Mucosa of stomach (tissue), 1 donor: ENCODE data around the gene TBC1D2B.

Experiments used
- H3K27me3 ChIP-seq: one replicate; pipeline ENCODE4 v1.7.0; 2013; ENCODE audit warnings: mild to moderate bottlenecking, low read length; ENCODE audit not compliant: control insufficient read depth, insufficient read depth
- H3K36me3 ChIP-seq: one replicate; pipeline ENCODE4 v1.7.0; 2013; ENCODE audit warnings: low read length; ENCODE audit not compliant: control insufficient read depth, insufficient read depth
- H3K4me1 ChIP-seq: one replicate; pipeline ENCODE4 v1.7.0; 2013; ENCODE audit warnings: mild to moderate bottlenecking, low read length; ENCODE audit not compliant: control insufficient read depth, insufficient read depth
- H3K4me3 ChIP-seq: one replicate; pipeline ENCODE4 v1.7.0; 2013; ENCODE audit warnings: low read length
- H3K9ac ChIP-seq: one replicate; pipeline ENCODE4 v1.7.0; 2013; ENCODE audit warnings: mild to moderate bottlenecking, low read length, moderate library complexity
- H3K9me3 ChIP-seq: one replicate; pipeline ENCODE4 v1.7.0; 2013; ENCODE audit warnings: mild to moderate bottlenecking, low read length, moderate library complexity; ENCODE audit not compliant: control insufficient read depth
- donor health status: Pancreatic carcinoma.

Gene TBC1D2B

DNA sequence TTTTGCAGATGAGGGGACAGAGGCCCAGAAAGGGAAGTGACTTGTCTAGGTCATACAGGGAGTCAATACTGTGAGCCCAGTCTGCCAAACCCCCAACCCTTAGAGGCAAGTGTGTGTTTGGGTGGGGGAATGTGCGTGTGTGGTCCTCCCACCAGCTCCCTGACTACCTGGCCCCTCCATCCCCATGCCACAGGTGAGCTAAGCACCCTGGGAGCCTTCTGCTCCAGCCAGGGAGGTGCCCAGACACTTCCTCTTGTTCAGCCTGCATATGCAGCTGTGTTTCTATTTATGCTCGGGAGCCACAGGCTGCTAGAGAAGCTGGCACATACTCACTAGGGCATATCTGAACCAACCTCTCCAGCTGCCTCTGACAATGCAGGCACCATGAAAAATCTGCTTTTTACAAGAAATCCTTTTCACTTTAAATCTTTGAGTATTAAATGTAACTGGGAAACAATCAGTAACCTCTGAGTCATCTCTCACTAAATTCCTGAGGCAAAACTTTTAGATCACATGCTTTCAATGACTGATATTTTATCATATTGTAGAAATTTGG is 20.7 kb downstream of the TBC1D2B start:
- H3K36me3 ChIP-seq, result peaks cover 7% of the 10 kb centered on the region
- no peaks in the 10 kb centered on the region for H3K9me3 ChIP-seq
- no peaks in the 10 kb centered on the region for H3K27me3 ChIP-seq
- H3K4me3 ChIP-seq, result no peak overlapping the region
- peaks cover 65% of the 10 kb centered on the region for H3K4me1 ChIP-seq
- H3K9ac ChIP-seq, result peak overlapping the region; percentile 31

- no peak overlapping the region for H3K4me3 ChIP-seq
- H3K9me3 ChIP-seq, result no peaks in the 10 kb centered on the region
- H3K9ac ChIP-seq, result peak overlapping the region; percentile 31
- H3K27me3 ChIP-seq, result no peaks in the 10 kb centered on the region
- H3K36me3 ChIP-seq, result peaks cover 7% of the 10 kb centered on the region
- H3K4me1 ChIP-seq, result peaks cover 72% of the 10 kb centered on the region
Observed at GRCh38 chr15:78055919-78056713, 21.4 kb downstream of the TBC1D2B start.

DNA sequence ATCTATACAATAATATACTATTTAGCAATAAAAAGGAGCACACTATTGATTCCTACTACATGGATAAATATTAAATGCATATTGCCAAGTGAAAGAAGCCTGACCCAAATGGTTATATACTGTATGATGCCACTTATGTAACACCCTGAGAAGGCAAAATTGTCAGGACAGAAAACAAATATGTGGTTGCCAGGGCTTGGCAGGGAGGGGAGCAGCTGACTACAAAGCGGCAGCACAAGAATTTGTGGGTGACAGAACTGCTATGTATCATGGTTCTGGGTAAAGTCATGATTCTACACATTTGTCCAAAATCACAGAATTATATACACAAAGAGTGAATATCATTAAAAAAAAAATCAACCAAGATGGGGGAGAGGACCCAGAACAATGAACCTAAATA is 22.5 kb downstream of the TBC1D2B start:
- no peak overlapping the region for H3K4me3 ChIP-seq
- H3K9ac ChIP-seq, result no peak overlapping the region
- H3K27me3 ChIP-seq, result no peaks in the 10 kb centered on the region
- peaks cover 7% of the 10 kb centered on the region for H3K36me3 ChIP-seq
- no peaks in the 10 kb centered on the region for H3K9me3 ChIP-seq
- peaks cover 77% of the 10 kb centered on the region for H3K4me1 ChIP-seq

- H3K9ac ChIP-seq, result no peak overlapping the region
- H3K27me3 ChIP-seq, result no peaks in the 10 kb centered on the region
- H3K4me3 ChIP-seq, result no peak overlapping the region
- H3K4me1 ChIP-seq, result peaks cover 73% of the 10 kb centered on the region
- peaks cover 7% of the 10 kb centered on the region for H3K36me3 ChIP-seq
- H3K9me3 ChIP-seq, result no peaks in the 10 kb centered on the region
Observed at GRCh38 chr15:78054518-78054917, 23.0 kb downstream of the TBC1D2B start.

- H3K27me3 ChIP-seq, result no peaks in the 10 kb centered on the region
- H3K4me3 ChIP-seq, result no peak overlapping the region
- peaks cover 7% of the 10 kb centered on the region for H3K36me3 ChIP-seq
- H3K9me3 ChIP-seq, result no peaks in the 10 kb centered on the region
- peaks cover 68% of the 10 kb centered on the region for H3K4me1 ChIP-seq
- no peak overlapping the region for H3K9ac ChIP-seq
Observed at GRCh38 chr15:78052545-78052944, 25.0 kb downstream of the TBC1D2B start.

DNA sequence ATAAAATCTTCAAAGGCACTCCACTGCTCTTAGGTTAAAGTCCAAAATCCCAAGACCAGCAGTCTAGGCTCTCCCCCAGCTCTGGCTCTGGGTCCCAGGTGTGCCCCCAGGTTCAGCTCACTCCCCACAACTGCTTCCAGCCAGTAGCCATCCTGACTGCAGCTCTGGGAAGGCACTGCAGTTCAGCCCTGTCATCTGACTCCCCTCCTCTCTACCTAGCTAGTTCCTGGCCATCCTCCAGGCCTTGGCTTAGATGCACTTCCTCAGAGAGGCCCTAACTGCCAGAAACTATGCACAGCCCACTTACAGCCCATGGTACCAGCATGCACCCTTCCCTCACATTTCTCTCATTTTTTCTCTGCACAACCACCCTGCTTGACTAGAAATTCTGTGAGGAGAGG is 25.5 kb downstream of the TBC1D2B start:
- Histone ChIP-seq H3K36me3 (peaks cover 7% of the 10 kb centered on the region), H3K27me3 (no peaks in the 10 kb centered on the region), H3K9ac (no peak overlapping the region), H3K9me3 (no peaks in the 10 kb centered on the region), H3K4me3 (no peak overlapping the region), H3K4me1 (peaks cover 69% of the 10 kb centered on the region)

GRCh38 chr15:78051596-78051995 is 25.9 kb downstream of the TBC1D2B start:
- Histone ChIP-seq H3K9me3 (no peaks in the 10 kb centered on the region), H3K36me3 (peaks cover 7% of the 10 kb centered on the region), H3K4me1 (peaks cover 69% of the 10 kb centered on the region), H3K27me3 (no peaks in the 10 kb centered on the region), H3K4me3 (no peak overlapping the region), H3K9ac (no peak overlapping the region)

DNA sequence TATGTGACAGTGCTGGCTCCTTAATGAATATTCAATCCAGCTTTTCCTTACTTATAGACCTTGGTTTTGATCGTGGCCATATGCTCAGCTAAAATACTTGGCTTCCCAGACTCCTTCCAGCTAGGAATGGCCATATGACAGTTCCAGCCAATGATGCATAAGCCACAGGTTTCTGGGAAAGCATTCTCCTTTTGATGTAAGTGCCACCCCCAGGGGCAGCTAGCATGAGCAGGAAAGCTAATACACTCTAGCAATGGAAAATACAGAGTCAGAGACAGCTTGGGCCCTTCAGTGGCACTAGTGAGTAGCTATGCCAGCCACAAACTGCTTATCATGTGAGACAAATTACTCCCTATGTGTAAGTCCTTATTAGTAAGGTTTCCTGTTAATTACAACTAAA is 26.7 kb downstream of the TBC1D2B start:
- H3K36me3 ChIP-seq, result peaks cover 7% of the 10 kb centered on the region
- H3K4me1 ChIP-seq, result peaks cover 63% of the 10 kb centered on the region
- no peaks in the 10 kb centered on the region for H3K27me3 ChIP-seq
- no peak overlapping the region for H3K9ac ChIP-seq
- H3K9me3 ChIP-seq, result no peaks in the 10 kb centered on the region
- no peak overlapping the region for H3K4me3 ChIP-seq

GRCh38 chr15:78050441-78050809 is 27.1 kb downstream of the TBC1D2B start:
- no peak overlapping the region for H3K4me3 ChIP-seq
- no peaks in the 10 kb centered on the region for H3K9me3 ChIP-seq
- H3K4me1 ChIP-seq, result peaks cover 59% of the 10 kb centered on the region
- H3K27me3 ChIP-seq, result no peaks in the 10 kb centered on the region
- no peak overlapping the region for H3K9ac ChIP-seq
- H3K36me3 ChIP-seq, result peaks cover 7% of the 10 kb centered on the region

DNA sequence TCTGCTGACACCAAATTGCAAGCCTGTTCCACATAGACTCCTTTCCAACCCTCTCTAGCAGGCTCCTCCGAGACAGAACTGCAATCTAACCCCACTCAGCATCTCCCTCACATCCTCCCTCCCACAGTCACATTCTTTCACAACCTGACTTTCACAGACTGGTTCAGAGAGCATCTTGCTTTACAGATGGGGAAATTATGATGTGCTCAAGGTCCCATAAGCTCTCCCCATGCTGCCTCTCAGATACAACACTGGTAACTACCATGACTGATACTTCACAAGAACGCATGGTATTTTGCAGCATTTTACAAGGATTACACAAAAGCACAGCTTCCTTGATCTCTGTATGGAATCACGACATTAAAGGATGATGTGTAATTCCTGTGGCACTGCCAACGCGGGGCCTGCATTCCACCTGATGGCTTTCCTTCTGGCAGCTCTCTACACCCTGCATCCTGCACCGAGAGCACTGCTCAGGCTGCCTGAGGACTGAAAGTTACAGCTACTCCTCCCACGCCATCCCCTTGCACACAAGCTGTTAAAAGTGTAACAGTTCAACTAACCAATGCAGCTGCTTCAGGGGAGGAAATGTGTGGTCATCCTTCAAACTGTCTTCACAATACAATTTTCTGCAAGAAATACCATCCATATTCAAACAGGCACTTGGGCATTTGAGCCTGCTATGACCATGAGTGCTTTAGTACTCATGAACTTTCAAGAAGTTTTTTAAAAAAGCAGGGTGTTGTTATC is 27.6 kb downstream of the TBC1D2B start:
- no peaks in the 10 kb centered on the region for H3K9me3 ChIP-seq
- H3K4me3 ChIP-seq, result no peak overlapping the region
- peaks cover 54% of the 10 kb centered on the region for H3K4me1 ChIP-seq
- no peaks in the 10 kb centered on the region for H3K27me3 ChIP-seq
- H3K9ac ChIP-seq, result no peak overlapping the region
- peaks cover 7% of the 10 kb centered on the region for H3K36me3 ChIP-seq

DNA sequence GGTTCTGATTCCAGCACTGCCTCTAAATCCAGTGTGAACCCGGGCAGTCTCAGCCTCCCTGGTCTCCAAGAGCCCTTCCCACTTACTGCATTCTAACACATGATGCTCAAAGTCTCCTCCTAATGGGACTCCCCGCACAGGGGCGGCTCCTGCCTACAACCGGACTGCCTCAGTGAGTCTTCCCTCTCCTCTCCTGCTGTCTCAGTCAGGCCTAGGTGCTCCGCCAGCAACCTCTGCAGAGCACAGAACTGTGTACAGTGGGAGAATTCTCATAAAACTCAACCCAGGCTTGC is 28.9 kb downstream of the TBC1D2B start:
- Histone ChIP-seq H3K9ac (no peak overlapping the region), H3K36me3 (peaks cover 4% of the 10 kb centered on the region), H3K9me3 (no peaks in the 10 kb centered on the region), H3K4me1 (peaks cover 49% of the 10 kb centered on the region), H3K4me3 (no peak overlapping the region), H3K27me3 (no peaks in the 10 kb centered on the region)
